Measurements from ENCODE around the gene APRT.
A peak's percentile ranks its signal among the peaks of the same experiment; 100 is the strongest.

Gene APRT

DNA sequence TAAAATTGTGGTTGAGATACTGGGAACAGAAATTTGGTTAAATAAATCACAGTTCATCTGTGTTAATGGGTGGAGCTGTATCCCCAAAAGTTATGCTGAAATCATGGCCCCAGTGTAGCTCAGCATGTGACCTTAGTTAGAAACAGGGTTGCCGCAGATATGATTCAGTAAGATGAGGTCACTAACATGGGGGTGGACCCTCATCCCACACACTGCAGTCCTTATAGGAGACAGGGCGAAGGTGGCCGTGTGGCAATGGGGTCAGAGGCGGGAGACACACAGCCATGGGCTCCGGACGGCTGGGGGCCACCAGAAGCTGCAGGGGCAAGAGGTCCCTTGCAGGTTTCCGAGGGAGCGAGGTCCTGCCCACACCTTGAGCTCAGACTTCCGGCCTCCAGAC lies 34.4 kb upstream of the APRT start:
- Histone ChIP-seq H3K9me3 (replicated peaks in 1 of 11) (no peaks in the 10 kb centered on the region), H3K4me2 (no peak overlapping the region), H3K36me3 (peaks cover 20 to 73% (median 50%) of the 10 kb centered on the region in 11 experiments; a peak in 21 of 22 replicates), H3K9ac (no peak overlapping the region), H3K27me3 (no peaks in the 10 kb centered on the region), H3K4me3 (no peak overlapping the region), H4K20me1 (peaks cover 47 to 100% (median 83%) of the 10 kb centered on the region in 11 experiments; a peak in 20 of 22 replicates), H3K4me1 (peaks cover 10 to 35% (median 22%) of the 10 kb centered on the region in 10 experiments), H3K27ac (no peak overlapping the region)
- TF ChIP-seq Cebpa-rat (IDR thresholded peaks at IDR 0.05): no peak

DNA sequence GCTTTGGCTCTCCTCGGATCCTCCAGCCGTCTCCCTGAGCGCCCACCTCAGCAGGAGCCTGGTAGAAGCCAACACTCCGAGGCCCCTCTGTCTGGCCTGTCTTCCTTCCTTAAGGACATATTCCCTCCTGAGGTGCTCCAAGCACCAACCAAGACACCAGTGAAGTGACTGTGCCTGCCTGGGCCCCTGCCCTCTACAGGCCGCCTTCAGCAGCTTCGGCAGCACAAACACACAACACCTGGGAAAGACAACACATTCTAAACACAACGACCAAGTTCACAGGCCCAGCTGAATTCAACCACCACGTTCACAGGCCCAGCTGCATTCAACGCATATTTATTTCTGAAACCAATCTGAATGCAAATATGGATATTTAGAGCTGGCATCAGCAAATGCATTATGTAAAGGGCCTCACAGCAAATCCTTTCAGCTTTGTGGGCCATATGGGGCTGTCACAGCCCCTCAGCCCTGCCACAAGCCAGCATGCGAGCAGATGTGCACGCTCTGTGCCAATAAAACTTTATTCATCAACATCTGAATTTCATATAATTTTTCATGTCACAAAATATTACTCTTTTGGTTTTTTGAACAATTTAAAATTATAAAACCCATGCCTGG lies 32.8 kb upstream of the APRT start:
- H3K27ac ChIP-seq: peak overlapping the region in 3 of 11 experiments; percentile 3 to 50 (median 29); a peak in 3 of 22 replicates
- no peak overlapping the region for H3K4me2 ChIP-seq
- H3K4me3 ChIP-seq: no peak overlapping the region
- TF ChIP-seq Cebpa-rat (IDR thresholded peaks at IDR 0.05): no peak
- H4K20me1 ChIP-seq: peaks cover 46 to 100% (median 82%) of the 10 kb centered on the region in 11 experiments; a peak in 19 of 22 replicates
- H3K36me3 ChIP-seq: peaks cover 7 to 62% (median 37%) of the 10 kb centered on the region in 11 experiments; a peak in 21 of 22 replicates
- no peaks in the 10 kb centered on the region for H3K27me3 ChIP-seq
- no peaks in the 10 kb centered on the region for H3K9me3 ChIP-seq (replicated peaks in 1 of 11)
- 0 out of 22 replicates have a peak overlapping the region, but pooled peaks of 2 of the 11 experiments have one; percentile 5 to 17 for H3K9ac ChIP-seq
- H3K4me1 ChIP-seq: peaks cover 26 to 51% (median 38%) of the 10 kb centered on the region in 10 experiments

DNA sequence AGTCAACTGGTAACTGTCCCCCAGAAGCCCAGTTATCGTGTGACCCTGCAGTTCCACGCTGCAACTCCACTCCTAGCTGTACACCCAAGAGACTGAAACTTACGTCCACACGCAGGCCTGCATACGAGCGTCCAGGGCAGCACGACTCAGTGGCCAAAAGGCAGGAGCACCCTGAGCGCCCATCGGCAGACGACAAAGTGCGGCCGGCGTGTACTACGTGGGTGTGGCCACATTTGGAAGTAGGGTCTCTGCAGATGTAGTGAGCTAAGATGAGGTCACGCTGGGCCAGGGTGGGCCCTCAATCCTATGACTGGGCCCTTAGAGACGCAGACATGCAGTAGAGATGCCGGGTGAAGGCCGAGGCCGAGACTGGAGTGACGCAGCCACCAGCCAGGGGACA lies 31.5 kb upstream of the APRT start:
- peaks cover 46 to 100% (median 75%) of the 10 kb centered on the region in 11 experiments; a peak in 19 of 22 replicates for H4K20me1 ChIP-seq
- H3K36me3 ChIP-seq: peaks cover 6 to 66% (median 36%) of the 10 kb centered on the region in 11 experiments; a peak in 18 of 22 replicates
- H3K9me3 ChIP-seq (replicated peaks in 1 of 11): no peaks in the 10 kb centered on the region
- no peak overlapping the region for H3K9ac ChIP-seq
- no peak overlapping the region for H3K4me3 ChIP-seq
- no peak for TF ChIP-seq Cebpa-rat (IDR thresholded peaks at IDR 0.05)
- no peak overlapping the region for H3K4me2 ChIP-seq
- peaks cover 38 to 56% (median 49%) of the 10 kb centered on the region in 10 experiments for H3K4me1 ChIP-seq
- no peak overlapping the region for H3K27ac ChIP-seq
- no peaks in the 10 kb centered on the region for H3K27me3 ChIP-seq

DNA sequence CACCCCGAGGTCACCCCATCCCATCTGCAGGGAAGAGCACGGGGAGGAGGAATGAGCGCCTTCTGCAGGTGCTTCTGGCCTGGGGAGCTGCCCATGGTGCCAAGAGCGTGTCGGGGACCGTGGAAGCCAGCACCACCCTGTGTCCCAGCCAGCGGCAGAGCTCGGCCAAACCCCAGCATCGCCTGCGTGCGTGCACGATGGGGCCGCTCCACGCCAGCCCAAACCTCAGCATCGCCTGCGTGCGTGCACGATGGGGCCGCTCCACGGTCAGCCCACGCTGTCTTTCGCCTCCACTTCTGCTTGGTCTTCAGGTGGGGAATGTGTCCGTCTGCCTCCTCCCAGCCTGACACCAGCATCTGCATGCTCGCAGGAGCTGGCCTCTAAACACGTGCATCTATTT lies 31.1 kb upstream of the APRT start:
- Histone ChIP-seq H3K27me3 (no peaks in the 10 kb centered on the region), H3K9ac (no peak overlapping the region), H3K4me3 (no peak overlapping the region), H3K4me2 (peak overlapping the region in 2 of 11 experiments; percentile 94 to 95; a peak in 2 of 22 replicates), H3K4me1 (peaks cover 43 to 61% (median 52%) of the 10 kb centered on the region in 10 experiments), H3K27ac (no peak overlapping the region), H4K20me1 (peaks cover 44 to 100% (median 72%) of the 10 kb centered on the region in 11 experiments; a peak in 19 of 22 replicates), H3K36me3 (peaks cover 5 to 64% (median 32%) of the 10 kb centered on the region in 11 experiments; a peak in 18 of 22 replicates), H3K9me3 (replicated peaks in 1 of 11) (no peaks in the 10 kb centered on the region)
- no peak for TF ChIP-seq Cebpa-rat (IDR thresholded peaks at IDR 0.05)

DNA sequence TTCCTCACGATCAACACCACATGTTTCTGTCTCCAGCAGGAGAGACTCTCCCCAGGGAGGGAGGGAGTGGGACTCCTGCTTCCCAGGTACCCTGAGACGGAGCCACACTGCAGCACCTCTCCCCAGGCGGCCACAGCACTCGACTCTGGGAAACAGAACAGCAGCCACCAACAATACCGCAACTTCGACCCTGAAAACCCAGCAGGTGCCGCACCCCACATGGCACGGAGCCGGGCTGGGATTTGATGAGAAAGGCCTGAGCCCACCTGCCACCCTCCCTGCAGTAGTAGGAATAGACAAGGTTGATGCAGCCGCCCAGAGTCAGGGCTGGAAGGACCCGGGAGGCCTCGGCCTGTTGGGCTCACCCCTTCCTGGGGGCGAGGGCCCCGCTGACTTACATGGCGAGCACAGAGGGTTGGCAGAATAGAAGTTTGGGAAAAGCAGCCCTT lies 30.6 kb upstream of the APRT start:
- Histone ChIP-seq H3K36me3 (peaks cover under 1 to 59% (median 27%) of the 10 kb centered on the region in 11 experiments; a peak in 17 of 22 replicates), H3K4me1 (peaks cover 48 to 65% (median 57%) of the 10 kb centered on the region in 10 experiments), H3K27me3 (no peaks in the 10 kb centered on the region)

DNA sequence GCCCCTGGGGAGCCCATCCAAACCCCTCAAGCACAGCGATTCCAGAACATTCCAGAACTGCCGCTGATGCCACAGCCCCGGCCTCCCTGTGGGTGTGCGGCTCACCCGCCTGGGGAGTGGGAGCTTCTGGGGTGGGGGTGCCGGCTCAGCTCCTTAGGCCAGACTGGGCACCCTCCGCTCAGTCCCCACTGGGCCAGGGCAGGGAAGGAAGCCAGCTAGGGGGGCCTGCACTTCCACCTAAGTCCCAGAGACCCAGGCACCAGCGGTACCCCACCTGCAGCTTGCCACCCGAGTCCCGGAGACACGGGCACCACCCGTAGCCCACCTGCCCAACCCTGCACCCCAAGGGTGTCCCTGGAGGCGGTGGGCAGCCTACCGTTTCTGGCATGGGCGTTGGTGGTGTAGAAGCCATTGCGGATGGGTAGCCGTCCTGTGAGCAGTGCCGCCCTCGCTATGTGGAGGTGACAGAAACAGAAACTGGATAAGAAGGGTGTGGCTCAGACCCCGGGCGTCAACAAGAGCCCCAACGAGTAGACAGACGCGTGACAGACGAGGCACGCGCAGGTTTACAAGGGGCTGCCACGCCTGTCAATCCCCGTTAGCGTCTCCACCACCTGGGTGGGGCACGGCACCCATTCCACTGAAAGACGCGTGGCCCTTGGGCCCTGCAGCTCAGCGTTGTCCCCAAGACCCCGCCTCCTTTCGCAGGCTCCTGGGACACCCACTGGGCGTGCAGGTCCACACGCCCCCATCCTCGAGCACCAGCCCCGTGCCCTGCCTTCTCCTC lies 30.0 kb upstream of the APRT start:
- H3K9ac ChIP-seq: peak overlapping the region in 10 of 11 experiments; percentile 0 to 80 (median 73); a peak in 15 of 22 replicates
- H3K4me2 ChIP-seq: peak overlapping the region; percentile 68 to 97 (median 91)
- peaks cover 0 to 54% (median 22%) of the 10 kb centered on the region in 11 experiments; a peak in 17 of 22 replicates for H3K36me3 ChIP-seq
- TF ChIP-seq Cebpa-rat (IDR thresholded peaks at IDR 0.05): no peak
- H3K27me3 ChIP-seq: peaks cover 0 to 4% (median 0%) of the 10 kb centered on the region in 11 experiments; a peak in 4 of 22 replicates
- H3K9me3 ChIP-seq (replicated peaks in 1 of 11): no peaks in the 10 kb centered on the region
- peaks cover 51 to 71% (median 63%) of the 10 kb centered on the region in 10 experiments for H3K4me1 ChIP-seq
- peak overlapping the region in 3 of 10 experiments; percentile 25 to 57 (median 27); a peak in 7 of 20 replicates for H3K4me3 ChIP-seq
- peak overlapping the region in 9 of 11 experiments; percentile 71 to 88 (median 84); a peak in 17 of 22 replicates for H3K27ac ChIP-seq
- peaks cover 37 to 100% (median 71%) of the 10 kb centered on the region in 11 experiments; a peak in 18 of 22 replicates for H4K20me1 ChIP-seq

More for the DNA sequence above, 30.6 kb upstream of the APRT start:
- Histone ChIP-seq H3K4me3 (no peak overlapping the region), H3K4me2 (peak overlapping the region in 10 of 11 experiments; percentile 68 to 97 (median 92); a peak in 19 of 22 replicates), H3K9ac (peak overlapping the region in 2 of 11 experiments; percentile 75 to 80; a peak in 2 of 22 replicates), H3K9me3 (replicated peaks in 1 of 11) (no peaks in the 10 kb centered on the region), H4K20me1 (peaks cover 40 to 100% (median 71%) of the 10 kb centered on the region in 11 experiments; a peak in 19 of 22 replicates), H3K27ac (peak overlapping the region in 5 of 11 experiments; percentile 30 to 88 (median 84); a peak in 5 of 22 replicates)
- no peak for TF ChIP-seq Cebpa-rat (IDR thresholded peaks at IDR 0.05)

DNA sequence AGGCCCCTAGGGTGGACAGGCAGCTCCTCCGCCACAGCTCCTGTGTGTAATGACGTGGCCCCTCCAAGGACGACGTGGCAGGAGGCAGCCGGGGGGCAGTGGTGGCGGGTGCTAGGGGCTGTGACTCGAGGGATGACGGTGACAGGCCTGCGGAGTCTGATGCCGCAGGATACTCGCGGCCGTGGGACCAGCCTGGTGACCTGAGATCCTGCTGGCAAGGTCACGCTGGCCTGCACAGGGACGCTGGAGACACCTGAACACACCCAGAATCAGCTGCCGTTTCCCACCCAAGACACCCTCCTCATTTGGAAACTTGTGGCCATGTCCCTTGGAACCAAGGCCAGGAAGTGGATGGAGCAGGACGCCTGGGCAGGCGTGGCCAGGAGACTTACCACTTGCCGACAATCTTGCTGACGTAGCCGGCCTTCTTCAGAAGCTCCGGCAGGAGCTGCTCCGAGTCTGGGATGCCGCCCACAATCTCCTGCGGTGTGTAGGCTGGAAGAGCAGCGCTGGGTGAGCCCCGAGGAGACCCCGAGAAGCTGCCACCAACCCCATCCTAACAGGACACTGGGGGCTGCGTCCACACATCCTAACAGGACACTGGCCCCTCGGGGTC lies 29.0 kb upstream of the APRT start:
- peak in 1 of 11 experiments; percentile 1; a peak in 1 of 22 replicates for TF ChIP-seq Cebpa-rat (IDR thresholded peaks at IDR 0.05)
- H3K27ac ChIP-seq: peak overlapping the region in 9 of 11 experiments; percentile 71 to 88 (median 84); a peak in 18 of 22 replicates
- H3K9ac ChIP-seq: peak overlapping the region; percentile 0 to 80 (median 72); a peak in 19 of 22 replicates
- peaks cover 51 to 82% (median 72%) of the 10 kb centered on the region in 10 experiments for H3K4me1 ChIP-seq
- H4K20me1 ChIP-seq: peaks cover 32 to 98% (median 74%) of the 10 kb centered on the region in 11 experiments; a peak in 18 of 22 replicates
- peaks cover 3 to 14% (median 7%) of the 10 kb centered on the region in 11 experiments; a peak in 19 of 22 replicates for H3K27me3 ChIP-seq
- H3K4me3 ChIP-seq: peak overlapping the region in 6 of 10 experiments; percentile 25 to 57 (median 32); a peak in 11 of 20 replicates
- H3K9me3 ChIP-seq (replicated peaks in 1 of 11): no peaks in the 10 kb centered on the region
- H3K36me3 ChIP-seq: peaks cover 0 to 48% (median 19%) of the 10 kb centered on the region in 11 experiments; a peak in 17 of 22 replicates
- peak overlapping the region; percentile 68 to 97 (median 91) for H3K4me2 ChIP-seq
